Measurements from ENCODE around the gene GAST. TPM values are rescaled to one million over a fixed set of nuclear protein-coding genes. Genes with fewer than 3 reads are reported as not detected.
A peak's percentile ranks its signal among the peaks of the same experiment; 100 is the strongest.

GAST gene
- total and polyA plus RNA-seq, 9 of the 15 experiments (the other 6 are each of a cell fraction or from before 2014, with no cell fraction given), result not detected

DNA sequence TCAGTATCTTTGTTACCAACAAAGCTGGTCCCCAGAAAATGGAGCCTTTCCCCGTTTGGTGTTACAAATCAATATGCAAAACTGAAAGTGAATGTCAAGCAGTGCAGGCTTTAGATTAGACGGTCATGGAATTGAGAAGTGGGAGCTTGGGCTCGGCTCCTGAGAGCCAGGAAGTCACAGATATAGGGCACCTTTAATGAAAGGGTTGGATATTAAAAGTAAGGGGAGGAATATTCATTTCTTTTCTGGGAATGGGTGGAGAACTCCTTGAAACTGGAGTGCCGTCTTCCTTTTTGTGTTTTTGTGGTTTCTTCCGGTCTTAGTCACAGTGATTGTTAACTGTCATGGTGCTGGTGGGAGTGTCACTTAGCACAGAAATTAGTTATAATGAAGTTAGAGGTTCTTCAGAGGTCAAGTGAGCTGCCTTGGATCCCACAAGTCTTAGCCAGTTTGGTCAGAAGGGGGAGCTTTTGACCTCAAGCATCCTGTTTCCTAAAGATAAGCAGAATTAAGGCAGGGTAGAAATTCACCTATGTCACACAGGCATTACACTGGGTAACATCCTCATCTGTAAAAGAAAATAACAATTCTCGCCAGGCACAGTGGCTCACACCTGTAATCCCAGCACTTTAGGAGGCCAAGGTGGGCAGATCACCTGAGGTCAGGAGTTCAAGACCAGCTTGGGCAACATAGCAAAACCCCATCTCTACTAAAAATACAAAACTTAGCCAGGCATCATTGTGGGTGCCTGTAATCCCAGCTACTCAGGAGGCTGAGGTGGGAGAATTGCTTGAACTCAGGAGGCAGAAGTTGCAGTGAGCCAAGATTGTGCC, 33.0 kb upstream of the GAST start (continued):
- TF ChIP-seq DACH1 (IDR thresholded peaks at IDR 0.05; ENCODE audit: partially characterized antibody) (no peak), NCOR1 (IDR thresholded peaks at IDR 0.05) (peak; percentile 84), NR2C1 (IDR thresholded peaks at IDR 0.05) (peak; percentile 69), NR2C1 (tag; IDR thresholded peaks at IDR 0.05) (peak; percentile 84), RB1 (IDR thresholded peaks at IDR 0.05; ENCODE audit: low read depth) (0 out of 2 replicates have a peak, but pooled peaks have one; percentile 5), GATAD2A (IDR thresholded peaks at IDR 0.05) (0 out of 2 replicates have a peak, but pooled peaks have one; percentile 40), SIN3A (IDR thresholded peaks at IDR 0.05; ENCODE audit: borderline replicate concordance in 2 of 2, control insufficient read depth in 1 of 2, low read depth in 2 of 2, low read length in 2 of 2) (no peak), GTF2A2 (tag; IDR thresholded peaks at IDR 0.05) (no peak; the same call in 1 of the 2 replicates), ZNF121 (CRISPR knock-in tag; conservative IDR thresholded peaks at IDR 0.05) (no peak), TAF9B (IDR thresholded peaks at IDR 0.05; ENCODE audit: partially characterized antibody) (peak; percentile 23), CCNT2 (IDR thresholded peaks at IDR 0.05; ENCODE audit: borderline replicate concordance, extremely low read depth, insufficient read length, low read depth, low read length) (peak; percentile 73), C11orf30 (IDR thresholded peaks at IDR 0.05; ENCODE audit: low read depth) (peak; percentile 47), ZNF561 (CRISPR knock-in tag; conservative IDR thresholded peaks at IDR 0.05) (no peak), MEIS2 (IDR thresholded peaks at IDR 0.05; ENCODE audit: partially characterized antibody) (peak; percentile 95), NEUROD1 (IDR thresholded peaks at IDR 0.05; ENCODE audit: borderline replicate concordance, low read depth, low read length, partially characterized antibody) (peak; percentile 29)
- TF ChIP-seq, protein P1, sequence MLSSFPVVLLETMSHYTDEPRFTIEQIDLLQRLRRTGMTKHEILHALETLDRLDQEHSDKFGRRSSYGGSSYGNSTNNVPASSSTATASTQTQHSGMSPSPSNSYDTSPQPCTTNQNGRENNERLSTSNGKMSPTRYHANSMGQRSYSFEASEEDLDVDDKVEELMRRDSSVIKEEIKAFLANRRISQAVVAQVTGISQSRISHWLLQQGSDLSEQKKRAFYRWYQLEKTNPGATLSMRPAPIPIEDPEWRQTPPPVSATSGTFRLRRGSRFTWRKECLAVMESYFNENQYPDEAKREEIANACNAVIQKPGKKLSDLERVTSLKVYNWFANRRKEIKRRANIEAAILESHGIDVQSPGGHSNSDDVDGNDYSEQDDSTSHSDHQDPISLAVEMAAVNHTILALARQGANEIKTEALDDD (IDR thresholded peaks at IDR 0.05), result peak; percentile 94
- TF ChIP-seq, protein P2, sequence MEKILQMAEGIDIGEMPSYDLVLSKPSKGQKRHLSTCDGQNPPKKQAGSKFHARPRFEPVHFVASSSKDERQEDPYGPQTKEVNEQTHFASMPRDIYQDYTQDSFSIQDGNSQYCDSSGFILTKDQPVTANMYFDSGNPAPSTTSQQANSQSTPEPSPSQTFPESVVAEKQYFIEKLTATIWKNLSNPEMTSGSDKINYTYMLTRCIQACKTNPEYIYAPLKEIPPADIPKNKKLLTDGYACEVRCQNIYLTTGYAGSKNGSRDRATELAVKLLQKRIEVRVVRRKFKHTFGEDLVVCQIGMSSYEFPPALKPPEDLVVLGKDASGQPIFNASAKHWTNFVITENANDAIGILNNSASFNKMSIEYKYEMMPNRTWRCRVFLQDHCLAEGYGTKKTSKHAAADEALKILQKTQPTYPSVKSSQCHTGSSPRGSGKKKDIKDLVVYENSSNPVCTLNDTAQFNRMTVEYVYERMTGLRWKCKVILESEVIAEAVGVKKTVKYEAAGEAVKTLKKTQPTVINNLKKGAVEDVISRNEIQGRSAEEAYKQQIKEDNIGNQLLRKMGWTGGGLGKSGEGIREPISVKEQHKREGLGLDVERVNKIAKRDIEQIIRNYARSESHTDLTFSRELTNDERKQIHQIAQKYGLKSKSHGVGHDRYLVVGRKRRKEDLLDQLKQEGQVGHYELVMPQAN (IDR thresholded peaks at IDR 0.05; ENCODE audit: borderline replicate concordance), result 0 out of 2 replicates have a peak, but pooled peaks have one; percentile 7
- TF ChIP-seq, protein P3, sequence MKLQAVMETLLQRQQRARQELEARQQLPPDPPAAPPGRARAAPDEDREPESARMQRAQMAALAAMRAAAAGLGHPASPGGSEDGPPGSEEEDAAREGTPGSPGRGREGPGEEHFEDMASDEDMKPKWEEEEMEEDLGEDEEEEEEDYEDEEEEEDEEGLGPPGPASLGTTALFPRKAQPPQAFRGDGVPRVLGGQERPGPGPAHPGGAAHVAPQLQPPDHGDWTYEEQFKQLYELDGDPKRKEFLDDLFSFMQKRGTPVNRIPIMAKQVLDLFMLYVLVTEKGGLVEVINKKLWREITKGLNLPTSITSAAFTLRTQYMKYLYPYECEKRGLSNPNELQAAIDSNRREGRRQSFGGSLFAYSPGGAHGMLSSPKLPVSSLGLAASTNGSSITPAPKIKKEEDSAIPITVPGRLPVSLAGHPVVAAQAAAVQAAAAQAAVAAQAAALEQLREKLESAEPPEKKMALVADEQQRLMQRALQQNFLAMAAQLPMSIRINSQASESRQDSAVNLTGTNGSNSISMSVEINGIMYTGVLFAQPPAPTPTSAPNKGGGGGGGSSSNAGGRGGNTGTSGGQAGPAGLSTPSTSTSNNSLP (IDR thresholded peaks at IDR 0.05; ENCODE audit: borderline replicate concordance, low read depth, low read length), result peak; percentile 90; the same call in 1 of the 2 replicates
- TF ChIP-seq, protein P4, sequence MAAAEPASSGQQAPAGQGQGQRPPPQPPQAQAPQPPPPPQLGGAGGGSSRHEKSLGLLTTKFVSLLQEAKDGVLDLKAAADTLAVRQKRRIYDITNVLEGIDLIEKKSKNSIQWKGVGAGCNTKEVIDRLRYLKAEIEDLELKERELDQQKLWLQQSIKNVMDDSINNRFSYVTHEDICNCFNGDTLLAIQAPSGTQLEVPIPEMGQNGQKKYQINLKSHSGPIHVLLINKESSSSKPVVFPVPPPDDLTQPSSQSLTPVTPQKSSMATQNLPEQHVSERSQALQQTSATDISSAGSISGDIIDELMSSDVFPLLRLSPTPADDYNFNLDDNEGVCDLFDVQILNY (CRISPR knock-in tag; IDR thresholded peaks at IDR 0.05), result no peak
